22Rv1 (cell line): Measurements from ENCODE around the gene SLC25A25.
"Not testable (repeated sequence)": the region's sequence is repeated elsewhere in the genome, so short reads cannot be mapped to it uniquely, and the experiment has no call there.

Source experiments
- H3K27ac ChIP-seq: fragments of 450-650 bp; 2 replicates; pipeline ENCODE4 v1.5.1; 2017
- CTCF ChIP-seq: fragments of 450-650 bp; IDR thresholded peaks from 2 replicates; pipeline ENCODE4 v1.5.1; 2017; ENCODE audit warnings: mild to moderate bottlenecking
- ZFX ChIP-seq: fragments of 450-650 bp; IDR thresholded peaks from 2 replicates; pipeline ENCODE4 v1.6.1; 2017; ENCODE audit warnings: antibody characterized with exemption, borderline replicate concordance

SLC25A25 gene

GRCh38 chr9:128106181-128106939 is 38.3 kb downstream of the SLC25A25 start:
- H3K27ac ChIP-seq: no peak overlapping the region
- no peak for TF ChIP-seq CTCF
- no peak for TF ChIP-seq ZFX

GRCh38 chr9:128106940-128107467 is 39.0 kb downstream of the SLC25A25 start:
- no peak for TF ChIP-seq CTCF
- TF ChIP-seq ZFX: no peak

GRCh38 chr9:128107468-128108268 is 39.6 kb downstream of the SLC25A25 start:
- TF ChIP-seq CTCF (no peak), ZFX (no peak)
- H3K27ac ChIP-seq: peak overlapping the region; percentile 18

More at GRCh38 chr9:128106940-128107467, 39.0 kb downstream of the SLC25A25 start:
- H3K27ac ChIP-seq: no peak overlapping the region; the same call in 1 of the 2 replicates

GRCh38 chr9:128108269-128109049 is 40.4 kb downstream of the SLC25A25 start:
- H3K27ac ChIP-seq: peak overlapping the region; percentile 18; the same call in 1 of the 2 replicates
- TF ChIP-seq CTCF (no peak), ZFX (no peak)

- peak overlapping the region; percentile 34 for H3K27ac ChIP-seq
- TF ChIP-seq ZFX (no peak), CTCF (no peak)
Observed at GRCh38 chr9:128109050-128109709, 41.1 kb downstream of the SLC25A25 start.

- not testable (repeated sequence) for H3K27ac ChIP-seq
Observed at GRCh38 chr9:128111726-128112125, 43.7 kb downstream of the SLC25A25 start.
